HG02642 (cell line): ENCODE measurements around the gene UBE3C.
A peak's percentile ranks its signal among the peaks of the same experiment; 100 is the strongest.
"Not testable (repeated sequence)": the region's sequence is repeated elsewhere in the genome, so short reads cannot be mapped to it uniquely, and the experiment has no call there.

ENCODE experiments used
- ATAC-seq: cut with Tn5 transposase; IDR thresholded peaks from one replicate; pipeline ENCODE4 v1.9.1; 2021; ENCODE audit warnings: mild to moderate bottlenecking; ENCODE audit not compliant: unreplicated experiment, poor library complexity

Gene UBE3C

DNA sequence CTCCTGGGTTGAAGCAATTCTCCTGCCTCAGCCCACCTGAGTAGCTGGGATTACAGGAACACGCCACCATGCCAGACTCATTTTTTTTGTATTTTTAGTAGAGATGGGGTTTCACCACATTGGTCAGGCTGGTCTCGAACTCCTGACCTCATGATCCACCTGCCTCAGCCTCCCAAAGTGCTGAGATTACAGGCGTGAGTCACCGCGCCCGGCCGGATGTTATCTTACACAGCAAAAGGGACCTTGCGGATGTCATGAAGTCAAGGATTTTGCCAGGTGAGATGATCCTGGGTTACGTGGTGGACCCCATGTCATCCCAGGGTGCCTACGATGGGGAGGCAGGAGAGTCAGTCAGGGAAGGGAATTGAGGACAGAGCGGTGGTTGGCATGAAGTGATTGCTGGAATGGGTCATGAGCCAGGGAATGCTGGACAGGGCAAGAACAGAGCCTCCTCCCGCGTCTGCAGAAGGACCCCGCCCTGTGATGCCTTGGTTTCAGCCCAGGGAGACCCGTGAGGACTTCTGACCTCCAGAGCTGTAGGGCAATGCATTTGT lies 8.7 kb upstream of the UBE3C start:
- ATAC-seq: no peak

DNA sequence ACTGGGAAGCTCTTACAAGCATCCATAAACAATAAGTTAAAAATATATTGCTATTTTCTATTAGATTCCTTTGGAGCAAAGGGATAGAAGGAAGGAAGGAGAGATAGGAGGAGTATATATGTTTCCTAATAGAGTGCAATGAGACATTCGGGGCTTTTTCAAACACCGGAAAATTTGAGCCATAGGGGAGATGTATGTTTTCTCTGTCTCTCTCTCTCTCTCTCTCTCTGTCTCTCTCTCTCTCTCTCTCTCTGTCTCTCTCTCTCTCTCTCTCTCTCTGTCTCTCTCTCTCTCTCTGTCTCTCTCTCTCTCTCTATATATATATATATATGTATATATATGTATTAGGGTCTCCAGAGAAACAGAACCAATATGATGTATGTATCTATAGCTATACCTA lies 7.9 kb upstream of the UBE3C start:
- not testable (repeated sequence) for ATAC-seq

DNA sequence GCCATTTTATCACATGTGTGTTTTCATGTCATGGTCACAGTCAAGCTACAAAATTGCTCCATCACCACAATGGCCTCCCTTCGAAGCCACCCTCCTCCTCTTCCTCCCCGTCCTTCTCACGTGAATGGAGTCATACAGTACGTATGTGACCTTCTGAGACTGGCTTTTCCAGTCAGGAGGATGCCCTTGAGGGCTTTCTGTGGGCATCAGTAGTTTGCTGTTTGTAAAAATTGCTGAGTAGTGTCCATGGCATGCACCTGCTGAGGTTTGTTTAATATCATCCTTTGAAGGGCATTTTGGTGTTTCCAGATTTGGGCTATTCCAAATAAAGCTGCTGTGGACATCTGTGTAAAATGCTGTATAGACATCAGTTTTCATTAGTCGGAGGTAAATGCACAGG lies 5.9 kb upstream of the UBE3C start:
- ATAC-seq: no peak

DNA sequence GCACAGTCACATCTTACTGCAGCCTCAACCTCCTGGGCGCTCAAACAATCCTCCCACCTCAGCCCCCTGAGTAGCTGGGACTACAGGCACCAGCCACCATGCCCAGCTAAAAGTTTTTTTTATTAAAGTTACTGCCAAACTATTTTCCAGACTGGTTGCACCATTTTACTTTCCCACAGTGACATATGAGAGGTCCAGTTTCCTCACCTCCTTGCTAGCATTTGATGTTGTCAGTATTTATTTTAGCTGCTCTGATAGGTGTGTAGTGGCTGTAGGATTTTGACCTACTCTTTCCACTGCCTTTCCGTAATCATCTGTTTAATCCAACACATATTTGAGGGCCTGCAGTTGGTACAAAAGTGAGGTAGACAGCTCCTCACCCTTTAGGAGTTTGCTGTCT lies 5.4 kb upstream of the UBE3C start:
- no peak for ATAC-seq

DNA sequence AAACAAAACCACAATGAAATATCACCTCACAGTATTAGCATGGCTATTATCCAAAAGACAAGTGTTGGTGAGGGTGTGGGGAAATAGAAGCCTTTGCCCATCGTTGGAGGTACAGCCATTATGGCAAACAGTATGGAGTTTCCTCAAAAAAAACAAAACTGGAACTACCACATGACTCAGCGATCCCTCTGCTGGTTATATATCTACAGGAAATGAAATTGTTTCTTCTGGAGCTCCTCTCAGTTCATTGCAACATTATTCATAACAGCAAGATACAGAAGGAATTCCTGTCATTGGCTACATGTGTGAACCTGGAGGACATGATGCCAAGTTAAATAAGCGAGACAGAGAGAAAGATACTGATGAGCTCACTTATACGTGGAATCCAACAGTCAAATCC lies 2.4 kb upstream of the UBE3C start:
- ATAC-seq: no peak

DNA sequence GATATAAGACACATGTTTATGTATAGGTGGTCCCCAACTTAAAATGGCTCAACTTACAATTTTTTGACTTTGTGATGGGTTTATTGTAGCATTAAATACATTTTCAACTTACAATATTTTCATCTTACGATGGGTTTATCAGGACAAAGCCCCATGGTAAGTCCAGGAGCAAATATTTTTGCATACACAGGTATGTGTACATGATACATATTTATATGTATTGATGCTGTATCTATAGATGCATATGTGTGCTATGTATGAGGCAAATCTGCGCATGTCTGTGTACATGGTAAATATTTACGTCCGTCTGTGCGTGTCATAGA lies 664 bp upstream of the UBE3C start:
- ATAC-seq: no peak

DNA sequence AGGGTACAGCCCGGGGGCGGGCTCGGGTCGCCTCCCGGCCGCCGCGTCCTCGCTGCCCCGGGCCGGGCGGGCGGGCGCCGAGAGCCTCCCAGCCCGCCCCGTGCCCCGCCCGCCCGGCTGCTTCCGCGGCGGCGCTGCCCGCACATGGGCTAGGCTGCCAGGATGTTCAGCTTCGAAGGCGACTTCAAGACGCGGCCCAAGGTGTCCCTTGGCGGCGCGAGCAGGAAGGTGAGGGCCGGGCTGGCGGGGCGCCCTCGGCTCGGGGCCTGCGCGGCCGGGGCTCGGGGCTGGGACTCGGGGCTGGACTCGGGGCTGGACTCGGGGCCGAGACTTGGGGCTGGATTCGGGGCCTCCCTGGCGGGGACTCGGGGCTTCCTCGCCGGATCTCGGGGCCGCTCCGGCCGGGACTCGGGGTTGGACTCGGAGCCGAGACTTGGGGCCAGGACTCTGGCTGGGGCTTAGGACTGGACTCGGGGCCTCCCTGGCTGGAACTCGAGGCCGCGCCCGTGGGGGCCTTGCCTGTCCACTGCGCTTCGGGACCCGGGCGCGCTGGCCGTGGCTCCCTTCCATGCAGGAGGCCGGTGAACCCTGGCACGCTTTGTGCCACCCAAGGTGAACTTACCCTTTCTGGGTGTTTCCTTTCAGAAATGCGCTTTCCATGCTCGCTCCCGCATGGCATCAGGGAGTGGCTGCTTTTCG lies 534 bp downstream of the UBE3C start:
- ATAC-seq: peak; percentile 59

DNA sequence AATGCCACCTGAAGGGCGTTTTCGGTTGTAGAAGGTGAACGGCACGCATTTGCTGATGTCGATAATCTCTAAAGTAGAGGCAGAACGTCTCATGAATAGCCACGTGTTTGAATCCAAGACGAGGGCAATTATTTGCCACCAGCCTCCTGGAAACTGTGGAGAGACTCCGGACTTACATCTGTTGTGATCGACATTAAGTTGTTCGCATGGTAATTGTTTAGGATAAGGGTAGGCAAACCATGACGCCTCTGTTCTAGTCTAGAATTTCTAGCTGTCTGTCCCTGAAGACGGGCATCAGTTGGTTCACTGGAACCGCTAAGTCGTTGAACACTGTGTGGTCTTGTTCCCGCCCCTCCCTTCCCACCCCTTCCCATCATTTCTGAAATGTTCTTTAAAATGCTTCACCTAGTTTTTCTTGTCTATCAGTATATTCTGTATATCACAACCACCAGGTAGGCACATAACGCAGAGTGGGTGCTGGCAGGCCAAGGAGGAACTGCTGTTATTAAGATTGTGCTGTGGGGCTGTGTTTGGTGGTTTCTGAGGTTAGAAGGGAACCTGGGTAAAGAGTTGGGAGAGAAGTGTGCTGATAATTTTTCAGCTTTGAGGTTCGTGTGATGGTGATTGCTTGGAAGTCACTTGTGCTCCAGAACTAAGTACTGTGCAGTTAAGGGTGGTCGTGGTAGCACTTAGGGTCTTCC lies 1.2 kb downstream of the UBE3C start:
- no peak for ATAC-seq

DNA sequence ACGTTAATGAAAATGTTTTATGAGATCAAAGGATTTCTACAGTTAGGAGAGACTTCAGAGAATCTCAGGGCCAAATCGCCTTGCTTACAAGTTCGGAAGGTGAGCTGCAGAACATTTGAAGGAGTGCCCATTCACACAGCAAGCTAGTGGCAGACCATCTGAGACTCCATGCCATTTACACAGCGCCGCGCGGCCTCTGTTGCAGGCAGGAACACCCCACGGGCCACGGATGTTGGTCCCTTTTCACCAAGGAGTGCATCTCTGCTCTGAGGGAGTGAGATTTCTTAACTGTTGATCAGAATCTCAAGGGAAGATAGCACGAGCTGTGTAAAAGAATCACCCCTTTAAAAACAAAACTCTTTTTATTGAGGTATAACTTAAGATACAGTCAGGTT lies 1.8 kb downstream of the UBE3C start:
- ATAC-seq: no peak

DNA sequence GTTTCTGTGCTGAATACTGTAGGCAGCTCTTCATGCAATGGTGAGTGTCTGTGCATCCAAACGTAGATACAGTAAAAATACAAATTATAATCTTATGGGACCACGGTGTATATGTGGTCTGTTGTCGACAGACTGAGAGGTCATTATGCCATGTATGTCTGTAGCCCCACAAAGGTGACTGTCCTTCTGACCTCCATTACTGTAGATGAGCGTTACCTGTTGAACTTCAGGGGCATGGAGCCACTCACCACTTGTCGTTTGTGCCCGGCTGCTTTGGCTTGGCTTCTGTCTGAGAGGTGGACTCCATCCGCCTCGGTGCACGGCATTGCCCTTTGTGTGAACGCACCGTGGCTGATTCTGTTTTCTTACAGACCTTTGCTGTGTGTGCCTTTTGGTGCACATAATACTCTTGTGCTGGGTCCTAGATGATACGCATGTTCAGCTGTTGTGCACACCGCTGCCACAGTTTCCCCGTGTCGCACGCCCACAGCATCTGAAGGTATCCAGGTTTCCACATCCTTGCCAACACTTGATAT lies 2.9 kb downstream of the UBE3C start:
- ATAC-seq: no peak

DNA sequence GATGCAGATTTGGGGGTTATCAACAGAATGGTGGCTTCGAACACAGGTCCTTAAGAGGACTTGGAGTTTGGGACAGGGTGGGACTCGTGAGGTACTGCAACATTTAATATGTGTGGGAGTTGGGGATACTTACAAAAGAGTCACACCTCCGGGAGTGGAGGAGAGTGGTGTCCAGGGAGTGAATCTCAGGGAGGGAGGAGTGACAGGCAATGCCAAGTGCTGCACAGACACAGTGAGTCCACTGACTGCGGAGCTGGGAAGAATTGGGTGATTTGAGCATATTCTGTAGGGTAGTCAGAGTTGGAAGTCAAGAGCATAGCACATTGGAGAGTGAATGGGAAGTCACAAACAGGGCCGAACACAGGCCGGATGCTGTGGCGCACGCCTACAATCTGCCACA lies 5.1 kb downstream of the UBE3C start:
- ATAC-seq: no peak

DNA sequence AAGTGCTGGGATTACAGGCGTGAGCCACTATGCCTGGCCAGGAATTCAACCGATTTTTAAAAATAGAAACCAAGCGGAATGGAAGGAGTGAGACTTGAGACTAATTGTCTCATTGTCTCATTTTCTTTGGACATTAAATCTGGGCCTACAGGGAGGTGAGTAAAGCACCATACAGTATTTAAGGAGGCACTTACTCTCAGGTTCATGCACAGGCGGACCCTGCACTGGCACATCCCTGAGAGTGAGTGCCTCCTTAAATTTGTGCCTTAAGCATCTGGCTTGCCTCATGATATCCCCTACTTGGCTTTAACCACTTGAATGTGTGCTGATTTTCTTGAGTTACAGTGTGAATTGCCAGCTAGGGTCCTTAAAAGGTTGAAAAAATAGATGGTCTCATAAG lies 10.6 kb downstream of the UBE3C start:
- no peak for ATAC-seq

DNA sequence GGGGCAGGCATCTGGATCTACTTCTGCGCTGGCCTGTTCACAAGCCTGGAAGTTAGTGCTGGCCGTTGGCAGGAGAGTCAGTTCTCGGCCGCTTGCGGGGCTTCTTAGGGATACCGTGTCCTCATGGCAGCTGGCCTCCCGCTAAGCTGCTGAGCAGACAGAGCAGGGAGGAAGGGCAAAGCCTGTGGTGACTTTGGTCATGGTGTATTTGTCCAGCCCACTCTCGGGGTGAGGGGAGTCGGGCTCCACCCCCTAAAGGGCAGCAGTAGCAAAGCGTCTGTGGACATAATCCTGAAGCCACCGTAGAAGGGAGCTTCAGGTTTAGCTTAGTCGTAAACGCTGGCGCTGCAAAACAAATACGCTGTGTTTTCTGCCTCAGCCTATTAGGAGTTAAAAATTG lies 12.2 kb downstream of the UBE3C start:
- no peak for ATAC-seq

DNA sequence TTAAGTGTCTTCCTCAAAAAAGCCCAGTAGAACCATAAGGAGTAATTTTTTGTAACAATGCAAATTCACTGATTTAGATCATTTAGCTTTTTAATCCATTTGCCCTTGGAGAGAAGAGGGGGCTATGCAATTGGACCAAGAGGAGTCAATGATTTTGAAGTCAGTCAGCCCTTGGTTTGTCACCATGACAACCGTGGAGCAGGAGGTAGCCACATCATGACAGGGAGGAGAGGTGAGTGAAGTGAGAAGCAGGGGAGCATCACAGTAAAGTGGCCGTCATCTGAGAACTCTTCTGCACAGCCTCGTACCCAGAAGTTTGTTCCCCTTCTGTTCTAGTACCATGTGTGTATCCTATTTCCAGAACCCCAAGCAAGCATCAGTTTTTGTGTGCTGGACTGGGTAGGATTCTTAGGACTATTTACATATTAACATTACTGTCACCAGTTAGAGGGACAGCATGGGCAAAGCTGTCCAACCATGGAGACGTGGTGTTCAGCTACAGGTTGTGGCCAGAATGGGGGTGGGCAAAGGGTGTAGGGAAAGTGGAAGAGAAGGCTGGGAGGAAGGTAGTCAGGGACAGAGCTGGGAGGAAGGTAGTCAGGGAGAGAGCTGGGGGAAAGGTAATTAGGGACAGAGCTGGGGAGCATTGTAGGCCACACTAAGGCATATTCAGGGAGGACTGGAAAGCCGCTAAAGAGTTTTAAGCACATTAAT lies 13.1 kb downstream of the UBE3C start:
- no peak for ATAC-seq

DNA sequence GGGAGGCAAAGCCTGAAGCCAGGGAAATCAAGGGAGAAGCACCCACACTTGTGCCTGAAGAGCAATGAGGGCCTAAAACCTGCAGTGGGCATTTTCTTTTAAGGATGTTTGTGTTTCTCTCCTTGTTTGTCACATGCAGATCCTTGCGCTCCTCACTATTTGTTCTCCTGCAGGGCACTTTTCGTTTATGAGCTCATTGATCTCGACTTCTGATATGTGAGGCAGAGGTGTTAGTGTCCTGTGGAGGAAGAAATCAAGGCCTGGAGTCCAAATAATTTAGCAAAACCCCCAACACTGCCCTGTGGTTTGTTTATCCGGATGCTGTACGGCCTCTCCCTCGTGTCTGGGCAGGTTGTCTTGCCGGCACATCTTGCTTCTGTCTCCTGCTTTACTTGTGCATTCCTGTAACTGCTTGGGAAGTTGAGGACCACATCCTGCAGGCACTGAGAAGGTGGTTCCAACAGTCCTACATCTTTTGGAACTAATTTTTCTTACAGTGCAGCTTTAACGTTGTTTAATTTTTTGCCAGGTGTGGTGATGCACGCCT lies 13.7 kb downstream of the UBE3C start:
- no peak for ATAC-seq

DNA sequence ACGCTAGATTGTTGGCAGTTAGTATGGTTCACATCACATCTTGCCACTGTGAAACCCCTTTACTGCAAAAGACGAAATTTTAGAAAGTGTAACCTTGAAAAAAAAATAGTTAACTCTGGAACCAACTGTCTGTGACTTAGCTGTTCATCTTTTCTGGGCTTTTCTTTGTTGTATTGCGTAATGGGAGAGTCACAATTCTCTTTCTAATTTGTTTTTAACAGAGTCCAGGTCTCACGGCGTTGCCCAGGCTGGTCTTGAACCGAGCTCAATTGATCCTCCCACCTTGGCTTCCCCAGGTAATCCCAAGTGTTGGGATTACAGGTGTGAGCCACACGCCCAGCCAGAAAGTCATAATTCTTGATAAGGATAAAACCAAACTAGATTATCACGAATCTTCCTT lies 14.5 kb downstream of the UBE3C start:
- ATAC-seq: no peak

DNA sequence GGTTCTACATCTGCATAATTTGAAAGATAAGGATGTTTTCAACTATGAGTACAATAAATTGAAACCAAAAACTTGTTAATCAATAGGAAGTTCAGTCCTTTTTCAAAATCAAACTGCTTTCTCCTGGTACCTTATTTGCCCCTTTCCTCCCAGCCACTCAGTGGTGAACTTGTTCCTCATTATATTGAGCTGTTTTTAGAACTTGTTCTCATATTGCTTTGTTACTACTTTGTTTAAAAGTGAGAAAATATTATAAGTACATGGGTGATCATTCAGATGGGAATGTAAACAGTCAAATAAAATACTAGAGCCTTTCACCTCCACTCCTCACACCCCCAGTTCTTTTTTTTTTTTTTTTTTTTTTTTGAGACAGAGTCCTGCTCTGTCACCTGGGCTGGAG lies 17.2 kb downstream of the UBE3C start:
- ATAC-seq: no peak

DNA sequence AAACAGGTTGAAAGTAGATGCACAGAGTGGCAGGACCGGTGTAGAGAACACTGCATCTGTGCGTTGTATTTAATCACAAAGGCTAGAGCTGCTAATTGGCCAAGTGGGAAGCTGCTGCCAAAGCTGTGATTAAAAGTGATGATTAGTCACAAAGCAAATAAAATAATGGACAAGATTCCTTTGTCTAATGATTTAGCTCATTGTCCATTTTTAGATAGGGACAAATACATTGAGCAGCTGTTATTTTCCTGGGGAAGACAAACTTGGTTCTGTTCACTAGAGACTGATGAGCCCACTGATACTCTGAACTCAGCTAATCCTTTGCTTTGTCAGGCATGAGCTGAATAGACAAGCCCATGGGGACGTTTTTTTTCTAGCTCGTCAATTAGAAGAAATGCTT lies 19.7 kb downstream of the UBE3C start:
- ATAC-seq: no peak

DNA sequence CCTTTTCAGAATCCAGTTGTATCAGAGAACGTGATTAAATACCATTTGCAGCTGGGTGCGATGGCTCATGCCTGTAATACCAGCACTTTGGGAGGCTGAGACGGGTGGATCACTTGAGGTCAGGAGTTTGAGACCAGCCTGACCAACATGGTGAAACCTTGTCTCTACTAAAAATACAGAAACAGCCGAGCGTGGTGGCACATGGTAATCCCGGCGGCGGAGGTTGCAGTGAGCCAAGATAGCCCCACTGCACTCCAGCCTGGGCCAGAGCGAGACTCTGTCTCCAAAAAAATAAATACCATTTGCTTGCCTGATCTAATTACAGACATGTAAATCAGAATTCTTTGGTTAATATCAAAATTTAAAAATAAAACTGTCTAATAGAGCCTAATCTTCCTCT lies 20.8 kb downstream of the UBE3C start:
- ATAC-seq: not testable (repeated sequence)

DNA sequence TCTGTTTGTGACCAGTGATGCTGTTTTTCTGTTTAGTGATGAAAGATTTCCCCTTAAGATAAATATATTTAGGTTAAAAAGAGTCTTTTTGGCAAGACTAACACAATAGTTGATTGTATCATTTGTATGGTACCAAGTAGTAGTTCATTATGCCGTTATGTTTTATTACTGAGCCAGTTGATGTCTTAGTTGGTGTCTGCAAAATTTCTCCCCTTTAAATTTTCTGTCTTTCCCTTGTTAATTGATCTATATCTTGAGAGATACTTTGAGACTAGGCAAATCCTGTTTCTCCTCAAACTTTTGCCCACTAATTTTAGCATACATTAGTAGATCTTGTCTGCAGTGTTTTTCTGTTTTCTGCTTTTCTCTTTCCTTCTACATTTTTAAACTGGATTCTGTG lies 21.7 kb downstream of the UBE3C start:
- no peak for ATAC-seq

DNA sequence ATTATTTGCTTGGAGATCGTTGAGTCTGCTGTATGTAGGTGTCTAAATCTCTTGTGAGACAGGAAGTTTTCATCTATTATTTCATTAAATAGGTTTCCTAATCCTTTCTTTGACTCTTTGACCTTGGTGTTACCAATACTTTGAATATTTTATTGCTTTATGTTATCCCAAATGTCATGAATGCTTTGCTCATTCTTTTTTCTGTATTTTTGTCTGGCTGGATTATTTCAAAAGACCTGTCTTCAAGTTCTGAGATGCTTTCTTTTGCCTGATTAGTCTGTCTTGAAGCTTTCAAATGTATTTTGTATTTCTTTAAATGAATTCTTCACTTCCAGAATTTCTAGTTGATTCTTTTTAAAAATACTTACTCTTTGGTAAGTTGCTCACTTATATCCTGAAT lies 27.3 kb downstream of the UBE3C start:
- ATAC-seq: no peak
